Heart left ventricle (tissue), 13 donors: ENCODE results near the gene VRK1.

Experiments
- CTCF ChIP-seq, 12 donors: fragments of 200-600 bp; sonication (generic) in 4 of 12; IDR thresholded peaks; one replicate each; pipeline versions ENCODE4 v1.5.0 to v1.8.0; 2018 to 2022; ENCODE audit warnings: antibody characterized with exemption in 12 of 12, mild to moderate bottlenecking in 5 of 12
- POLR2A ChIP-seq, 2 donors: fragments of 450-650 bp; IDR thresholded peaks; one replicate each; pipeline ENCODE4 v1.6.1; 2017; ENCODE audit warnings: antibody characterized with exemption in 2 of 2, mild to moderate bottlenecking in 2 of 2, moderate library complexity in 2 of 2
- donor health status: ischemic (EF 13 %, LVEDD 7.1; RV severe dilation, severe dysfunction).
- donor health status: DM: no; HTN: yes; CAD: no.
- donor health status: DM: no; HTN: no; CAD: no.
- donor health status: ischemic (EF 25% LVEDD 6.9; RV normal size, moderate dysfunction).
- donor health status: ischemic (EF 25% LVEDD 5.7; RV mildly dilated, moderate dysfunction).
- donor health status: ischemic (EF 35%, LVEDD 5.7; RV mildly dilated, moderate dysfunction).
- donor health status: nonischemic (EF 11% LVEDD 7.7; RV severe dilation, severe dysfunction).
- donor health status: DM: yes; HTN: yes; CAD: no.
- donor health status: PGD.
- donor health status: ischemic (EF 29% LVEDD 5.4; RV normal size, mild dysfunction).
- donor health status: nonischemic (EF 23%, LVEDD 6.1; RV moderate dilation, normal function).

GRCh38 chr14:96803958-96804357, 6.8 kb downstream of the VRK1 start:
- TF ChIP-seq CTCF (IDR thresholded peaks at IDR 0.05) (no peak), POLR2A (IDR thresholded peaks at IDR 0.05) (no peak)
